ENCODE measurements around the gene MKNK2. TPM values are rescaled to one million over a fixed set of nuclear protein-coding genes. Genes with fewer than 3 reads are reported as not detected.

Gene MKNK2
- total RNA-seq, 1 experiment from 2014 or later = 135 TPM

DNA sequence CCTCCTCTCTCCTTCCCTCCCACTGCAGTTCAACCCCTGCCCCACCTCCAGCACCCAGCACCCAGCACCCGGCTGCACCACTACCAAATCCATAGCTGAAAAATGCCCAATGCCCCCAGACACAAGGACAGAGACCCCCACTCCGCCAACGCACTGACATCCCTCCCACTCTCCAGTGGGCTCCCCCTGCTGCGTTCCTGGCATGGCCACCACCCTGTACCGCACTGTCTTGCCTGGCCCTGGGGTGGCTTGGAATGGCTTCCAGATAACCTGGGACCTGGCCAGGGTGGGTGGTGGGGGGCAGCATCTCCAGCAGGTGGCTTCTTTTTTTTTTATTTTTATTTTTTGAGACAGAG is 5.8 kb upstream of the MKNK2 start:
- DNase-seq = no peak
- H3K36me3 ChIP-seq (replicated peaks; ENCODE audit: control insufficient read depth, insufficient read depth, low read length) = no peaks in the 10 kb centered on the region
- no peaks in the 10 kb centered on the region for H3K27me3 ChIP-seq (ENCODE audit: control insufficient read depth, insufficient read depth, low read length)
- no peak overlapping the region for H3K4me3 ChIP-seq (ENCODE audit: insufficient read depth, low read depth, low read length)

DNA sequence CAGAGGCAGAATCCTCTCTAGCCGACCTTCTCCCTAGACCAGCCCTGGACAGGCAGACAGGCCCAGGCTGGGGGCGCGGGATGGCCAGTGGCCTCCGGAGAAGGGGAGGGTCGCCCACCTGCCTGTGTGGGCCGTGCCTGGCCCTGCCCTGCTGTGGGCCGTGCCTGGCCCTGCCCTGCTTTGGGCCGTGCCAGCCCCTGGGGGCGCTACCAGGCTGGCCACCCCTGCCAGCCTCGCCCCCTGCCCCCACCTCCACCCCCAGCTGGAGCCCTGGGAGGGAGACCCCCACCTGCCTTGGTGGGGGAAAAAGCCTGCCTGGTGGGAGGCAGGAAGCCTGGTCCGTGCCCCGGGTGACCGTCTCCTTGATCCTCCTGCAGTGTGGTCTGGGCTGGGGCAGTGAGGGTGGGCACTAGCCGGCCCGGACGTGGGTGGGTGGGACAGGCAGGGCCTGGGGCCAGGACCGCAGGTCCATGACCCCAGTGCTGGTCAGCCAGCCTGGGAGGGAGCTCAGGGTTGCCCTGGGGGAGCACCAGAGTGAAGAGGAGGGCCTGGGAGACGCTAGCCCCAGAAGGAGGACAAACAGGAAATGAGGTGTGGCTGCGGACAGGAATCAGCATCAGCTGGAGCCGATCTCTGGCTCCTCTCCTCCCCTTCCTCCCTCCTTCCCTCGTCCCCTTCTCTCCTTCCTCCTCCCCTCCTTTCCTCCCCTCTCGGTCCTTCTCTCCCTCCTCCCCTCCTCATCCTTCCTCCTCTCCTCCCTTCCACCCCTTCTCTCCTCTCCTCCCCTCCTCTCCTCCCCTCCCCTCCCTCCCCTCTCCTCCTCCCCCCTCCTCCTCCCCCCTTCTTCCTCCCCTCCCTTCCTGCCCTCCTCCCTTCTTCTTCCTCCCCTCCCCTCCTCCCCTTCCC is 5.1 kb upstream of the MKNK2 start:
- peak overlapping the region; percentile 8; the same call in 1 of the 2 replicates for H3K4me3 ChIP-seq (ENCODE audit: insufficient read depth, low read depth, low read length)
- no peaks in the 10 kb centered on the region for H3K36me3 ChIP-seq (replicated peaks; ENCODE audit: control insufficient read depth, insufficient read depth, low read length)
- no peaks in the 10 kb centered on the region for H3K27me3 ChIP-seq (ENCODE audit: control insufficient read depth, insufficient read depth, low read length)
- DNase-seq = no peak

DNA sequence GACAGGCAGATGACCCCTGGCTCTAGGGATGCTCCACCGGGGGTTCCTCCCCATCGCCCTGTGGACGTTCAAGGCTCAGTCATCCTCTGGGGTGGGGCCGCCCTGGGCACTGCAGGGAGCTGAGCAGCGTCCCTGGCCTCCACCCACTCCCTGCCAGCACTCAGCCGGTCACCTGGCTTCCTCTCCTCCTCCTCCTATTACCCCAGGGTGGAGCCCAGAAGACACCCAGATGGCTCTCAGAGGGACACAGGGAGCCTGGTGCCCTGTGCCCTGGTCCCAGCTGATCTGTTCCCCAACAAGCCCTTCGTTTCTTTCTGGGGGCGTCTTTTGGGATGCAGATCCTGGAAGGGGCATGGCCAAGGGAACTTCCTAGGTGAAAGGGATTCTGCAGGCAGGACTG is 3.7 kb upstream of the MKNK2 start:
- Histone ChIP-seq H3K27me3 (ENCODE audit: control insufficient read depth, insufficient read depth, low read length) (no peaks in the 10 kb centered on the region), H3K4me3 (ENCODE audit: insufficient read depth, low read depth, low read length) (no peak overlapping the region), H3K36me3 (replicated peaks; ENCODE audit: control insufficient read depth, insufficient read depth, low read length) (no peaks in the 10 kb centered on the region)
- DNase-seq = no peak

DNA sequence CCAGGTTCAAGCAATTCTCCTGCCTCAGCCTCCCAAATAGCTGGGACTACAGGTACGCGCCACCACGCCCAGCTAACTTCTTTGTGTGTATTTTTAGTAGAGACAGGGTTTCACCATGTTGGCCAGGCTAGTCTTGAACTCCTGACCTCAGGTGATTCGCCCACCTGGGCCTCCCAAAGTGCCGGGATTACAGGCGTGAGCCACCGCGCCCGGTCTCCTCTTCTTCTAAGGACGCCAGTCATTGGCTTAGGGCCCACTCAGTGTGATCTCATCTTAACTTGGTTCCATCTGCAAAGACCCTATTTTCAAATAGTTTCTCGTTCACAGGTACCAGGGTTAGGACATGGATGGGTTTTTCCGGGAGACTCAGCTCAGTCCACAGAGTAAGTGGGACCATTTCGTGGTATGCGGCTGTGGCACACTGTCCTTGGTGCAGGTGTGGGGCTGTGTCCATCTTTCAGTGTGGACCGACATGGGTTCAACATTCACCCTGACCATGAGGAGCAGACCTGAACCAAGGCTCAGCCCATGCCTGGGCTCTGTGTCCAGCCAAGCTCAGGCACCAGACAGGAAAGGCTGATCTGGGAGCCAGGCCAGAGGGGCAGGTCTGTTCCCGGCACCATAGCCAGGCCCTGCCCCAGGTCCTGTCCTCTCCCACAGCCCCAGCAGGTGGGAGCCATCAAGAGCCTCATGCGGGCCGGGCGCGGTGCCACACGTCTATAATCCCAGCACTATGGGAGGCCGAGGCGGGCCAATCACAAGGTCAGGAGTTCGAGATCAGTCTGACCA is 2.8 kb upstream of the MKNK2 start:
- peak; percentile 23 for DNase-seq
- Histone ChIP-seq H3K36me3 (replicated peaks; ENCODE audit: control insufficient read depth, insufficient read depth, low read length) (no peaks in the 10 kb centered on the region; the same call in 1 of the 2 replicates), H3K4me3 (ENCODE audit: insufficient read depth, low read depth, low read length) (no peak overlapping the region), H3K27me3 (ENCODE audit: control insufficient read depth, insufficient read depth, low read length) (no peaks in the 10 kb centered on the region)

DNA sequence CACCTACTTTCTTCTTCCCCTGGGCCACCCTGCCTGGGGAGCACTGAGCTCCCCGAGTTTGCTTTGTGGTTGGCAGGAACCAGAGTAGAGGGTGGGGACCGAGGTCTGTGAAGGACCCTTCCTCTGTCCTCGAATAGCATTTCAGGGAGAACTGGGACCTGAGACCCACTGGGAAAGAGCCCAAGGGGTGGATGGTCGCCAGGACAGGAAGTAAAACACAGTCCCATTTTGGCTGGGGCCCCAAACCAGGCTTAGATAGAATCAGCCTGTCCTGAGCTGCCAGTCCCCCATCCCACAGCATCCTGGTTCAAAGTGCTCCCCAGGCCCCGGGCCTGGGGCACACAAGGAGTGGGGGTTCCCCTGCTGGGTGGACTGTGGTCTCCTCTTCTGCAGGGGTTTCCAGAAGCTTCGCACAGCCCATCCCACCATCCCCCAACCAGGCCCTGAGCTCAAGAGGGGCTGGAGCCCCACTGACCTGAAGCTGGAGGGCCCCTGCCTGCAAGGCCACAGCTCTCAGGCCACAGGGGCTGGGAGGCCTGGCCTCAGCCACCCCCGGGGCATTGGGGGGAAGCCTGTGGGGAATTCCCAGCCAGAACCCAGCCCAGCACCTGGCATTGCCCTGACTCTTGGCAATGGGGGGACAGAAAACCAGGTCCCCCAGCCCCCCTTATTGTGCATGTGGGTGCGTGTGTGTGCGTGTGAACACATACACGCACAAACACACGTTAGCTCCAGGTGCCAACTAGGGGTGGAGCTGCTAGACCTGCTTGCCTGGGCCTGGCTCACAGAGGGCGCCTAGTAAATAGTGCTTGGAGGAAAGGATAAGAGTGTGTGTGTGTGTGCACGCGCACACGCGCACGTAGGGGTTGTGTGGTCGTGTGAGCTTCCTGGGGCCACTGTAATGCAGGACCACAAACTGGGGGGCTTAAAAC is 995 bp upstream of the MKNK2 start:
- Histone ChIP-seq H3K36me3 (replicated peaks; ENCODE audit: control insufficient read depth, insufficient read depth, low read length) (no peaks in the 10 kb centered on the region; the same call in none of the 2 replicates), H3K4me3 (ENCODE audit: insufficient read depth, low read depth, low read length) (peak overlapping the region; percentile 50), H3K27me3 (ENCODE audit: control insufficient read depth, insufficient read depth, low read length) (no peaks in the 10 kb centered on the region)
- no peak for DNase-seq

DNA sequence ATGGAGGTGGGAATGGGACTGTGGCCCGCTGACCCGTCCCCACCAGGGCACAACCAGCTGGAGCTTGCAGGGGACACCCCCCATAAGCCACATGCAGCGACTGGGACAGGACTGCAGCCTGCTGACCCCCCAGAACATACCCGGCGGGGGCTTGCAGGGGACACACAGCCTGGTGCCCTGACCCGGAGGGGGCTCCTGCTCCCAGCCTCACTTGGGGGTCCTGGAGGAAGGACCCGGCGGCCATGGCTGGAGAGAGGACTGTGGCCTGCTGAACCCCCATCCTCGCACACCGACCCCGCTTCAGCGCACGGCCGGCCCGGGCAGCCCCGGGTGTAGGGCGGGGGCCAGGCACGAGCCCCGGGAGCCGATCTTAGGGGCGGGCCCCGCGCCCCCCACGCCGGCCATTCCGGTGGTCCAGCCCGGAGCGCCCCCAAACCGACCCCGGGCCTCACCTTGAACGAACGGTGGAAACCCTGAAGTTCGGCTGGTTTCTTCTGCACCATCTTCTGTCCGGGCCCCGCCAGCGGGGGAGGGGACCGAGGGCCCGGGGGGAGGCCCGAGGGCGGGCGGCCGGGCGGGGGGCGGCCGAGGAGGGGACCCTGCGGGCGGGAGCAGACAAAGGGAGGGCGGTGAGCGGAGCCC is 574 bp downstream of the MKNK2 start:
- peak overlapping the region; percentile 95 for H3K4me3 ChIP-seq (ENCODE audit: insufficient read depth, low read depth, low read length)
- no peaks in the 10 kb centered on the region; the same call in none of the 2 replicates for H3K36me3 ChIP-seq (replicated peaks; ENCODE audit: control insufficient read depth, insufficient read depth, low read length)
- no peaks in the 10 kb centered on the region for H3K27me3 ChIP-seq (ENCODE audit: control insufficient read depth, insufficient read depth, low read length)
- DNase-seq = no peak

DNA sequence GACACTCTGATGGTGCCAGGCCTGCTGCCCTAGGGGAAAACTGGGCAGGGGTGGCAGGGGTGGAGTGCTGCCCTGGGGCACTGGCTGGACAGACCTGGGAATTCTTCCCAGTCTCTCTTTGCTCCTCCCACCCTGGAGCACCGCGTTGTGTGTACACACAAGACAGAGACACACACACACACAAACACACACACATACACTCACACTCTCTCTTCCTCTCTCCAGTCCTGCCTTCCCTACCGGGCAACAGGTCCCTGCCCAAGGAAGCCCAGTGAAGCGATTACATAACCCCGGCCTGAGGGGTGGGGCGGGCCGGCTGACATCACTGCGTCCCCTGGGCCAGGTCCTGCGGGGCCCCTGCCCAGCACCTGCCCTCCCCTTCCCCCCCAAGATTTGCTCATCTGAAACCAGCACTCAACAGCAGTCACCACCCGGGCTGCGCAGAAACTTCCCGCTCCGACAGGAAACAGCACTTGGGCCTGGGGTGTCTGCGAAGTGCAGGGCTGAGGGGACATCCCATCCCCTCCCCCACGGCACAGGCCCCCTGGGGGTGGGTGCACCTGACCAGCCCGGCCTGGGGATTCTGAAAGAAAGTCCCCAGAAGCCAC is 1.2 kb downstream of the MKNK2 start:
- Histone ChIP-seq H3K4me3 (ENCODE audit: insufficient read depth, low read depth, low read length) (peak overlapping the region; percentile 95), H3K27me3 (ENCODE audit: control insufficient read depth, insufficient read depth, low read length) (no peaks in the 10 kb centered on the region), H3K36me3 (replicated peaks; ENCODE audit: control insufficient read depth, insufficient read depth, low read length) (no peaks in the 10 kb centered on the region; the same call in none of the 2 replicates)
- peak; percentile 88 for DNase-seq

DNA sequence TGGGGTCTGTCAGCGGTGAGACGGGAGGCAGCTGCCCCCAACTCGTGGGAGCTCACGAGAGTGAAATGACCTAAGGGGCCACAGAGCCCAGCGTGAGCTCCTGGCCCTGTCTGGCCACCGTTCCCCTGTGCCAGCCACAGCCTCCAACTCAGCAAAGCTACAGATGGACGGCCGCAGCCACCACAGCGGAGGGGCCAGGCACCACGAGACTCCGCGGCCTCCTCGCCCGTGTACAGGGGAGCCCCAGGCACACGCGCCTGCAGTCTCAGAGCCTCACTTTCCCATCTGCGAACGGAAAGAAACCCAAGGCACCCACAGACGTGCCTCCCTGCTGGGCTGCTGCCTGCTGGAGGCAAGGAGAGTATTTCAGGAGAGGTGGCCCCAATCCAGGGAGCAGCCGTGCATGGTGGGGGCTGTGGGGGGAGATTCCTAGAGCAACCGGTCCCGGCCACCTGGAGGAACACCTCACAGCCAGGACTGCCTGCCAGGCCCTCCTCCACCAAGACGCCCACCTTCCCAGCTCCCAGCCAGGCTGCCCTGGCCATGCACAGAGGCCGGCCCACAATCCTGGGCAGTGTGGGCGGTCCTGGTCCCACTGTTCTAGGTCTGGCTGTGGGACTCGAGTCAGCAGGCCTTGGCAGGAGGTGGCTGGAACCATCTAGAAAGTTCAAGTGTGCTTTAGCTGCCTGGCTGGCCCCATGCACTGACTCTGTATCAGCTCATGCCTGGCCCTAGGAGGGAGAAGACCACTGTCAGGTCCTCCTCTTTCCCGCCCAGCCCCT is 1.9 kb downstream of the MKNK2 start:
- Histone ChIP-seq H3K27me3 (ENCODE audit: control insufficient read depth, insufficient read depth, low read length) (no peaks in the 10 kb centered on the region), H3K36me3 (replicated peaks; ENCODE audit: control insufficient read depth, insufficient read depth, low read length) (no peaks in the 10 kb centered on the region; the same call in none of the 2 replicates), H3K4me3 (ENCODE audit: insufficient read depth, low read depth, low read length) (no peak overlapping the region)
- peak; percentile 68 for DNase-seq

DNA sequence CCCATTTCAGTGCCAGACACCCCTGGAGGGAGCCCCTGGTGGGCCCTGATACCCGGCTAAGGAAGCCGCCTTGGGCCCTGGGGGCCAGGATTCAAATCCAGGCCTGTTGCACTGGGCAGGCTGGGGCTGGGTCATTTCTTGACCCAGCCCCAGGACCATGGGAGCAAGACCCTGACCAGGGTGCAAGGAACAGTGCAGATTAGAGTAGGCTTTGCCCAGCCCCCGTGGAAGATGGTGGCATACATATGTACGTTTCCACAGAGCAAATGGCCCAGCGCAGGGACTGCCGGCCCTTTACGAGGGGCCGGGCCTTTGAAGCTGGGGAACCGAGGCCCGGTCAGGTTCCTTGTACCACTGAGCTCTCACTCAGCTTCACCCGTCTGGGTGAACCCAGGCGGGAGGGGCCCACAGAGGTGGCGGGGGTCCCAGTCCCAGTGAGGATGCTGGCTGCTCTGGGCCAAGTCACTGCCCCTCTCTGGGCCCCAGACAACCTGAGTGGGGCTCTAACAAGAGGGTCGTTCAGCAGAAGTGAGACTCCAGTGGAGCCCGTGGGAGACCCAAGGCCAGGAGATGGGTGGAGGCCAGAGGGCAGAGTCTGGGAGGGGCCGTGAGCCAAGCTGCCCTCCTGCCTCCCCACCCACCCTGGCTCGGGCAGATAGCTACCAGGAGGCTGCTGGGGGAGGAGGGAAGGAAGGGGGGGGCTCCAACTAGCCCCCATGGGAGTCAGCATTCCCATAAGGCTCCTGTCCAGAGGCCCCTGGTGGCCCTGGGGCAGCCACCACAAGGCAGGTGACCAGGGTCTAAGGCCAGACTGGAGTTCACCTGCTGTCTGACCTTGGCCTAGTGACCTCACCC is 2.7 kb downstream of the MKNK2 start:
- DNase-seq = peak; percentile 59
- H3K4me3 ChIP-seq (ENCODE audit: insufficient read depth, low read depth, low read length) = no peak overlapping the region
- H3K36me3 ChIP-seq (replicated peaks; ENCODE audit: control insufficient read depth, insufficient read depth, low read length) = peaks cover 2% of the 10 kb centered on the region
- no peaks in the 10 kb centered on the region for H3K27me3 ChIP-seq (ENCODE audit: control insufficient read depth, insufficient read depth, low read length)

DNA sequence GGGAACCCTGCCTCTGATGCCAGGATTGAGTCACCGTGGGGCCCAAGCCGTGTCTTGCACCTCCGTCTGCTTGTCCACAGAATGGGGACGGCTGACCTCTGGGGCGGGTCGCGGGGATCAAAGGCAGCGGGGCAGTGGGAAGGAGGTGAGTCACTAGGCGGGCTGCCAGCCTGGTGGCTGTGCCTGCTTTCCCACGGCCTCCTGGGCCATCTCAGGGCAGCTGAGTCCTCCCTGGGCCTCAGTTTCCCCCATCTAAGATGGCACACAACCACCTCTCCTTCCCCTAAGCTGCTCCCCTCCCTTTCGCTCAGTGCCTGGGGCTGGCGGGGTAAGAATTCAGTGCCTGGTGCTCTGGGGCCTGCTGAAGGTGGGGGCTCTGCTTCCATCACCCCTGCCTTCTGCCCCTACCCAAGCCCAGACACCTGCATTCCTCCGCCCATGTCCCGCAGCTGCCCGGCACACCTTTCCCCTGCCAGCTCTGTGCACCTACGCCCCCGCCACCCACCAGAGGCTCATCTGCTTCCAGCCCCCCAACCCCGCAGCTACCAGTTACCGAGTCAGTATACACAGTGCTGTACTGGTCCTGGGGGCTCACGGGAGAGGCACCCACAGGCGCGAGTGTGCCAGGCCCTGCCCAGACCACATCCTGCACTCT is 3.5 kb downstream of the MKNK2 start:
- H3K4me3 ChIP-seq (ENCODE audit: insufficient read depth, low read depth, low read length) = no peak overlapping the region
- H3K27me3 ChIP-seq (ENCODE audit: control insufficient read depth, insufficient read depth, low read length) = no peaks in the 10 kb centered on the region
- peak; percentile 54 for DNase-seq
- peaks cover 4% of the 10 kb centered on the region for H3K36me3 ChIP-seq (replicated peaks; ENCODE audit: control insufficient read depth, insufficient read depth, low read length)

DNA sequence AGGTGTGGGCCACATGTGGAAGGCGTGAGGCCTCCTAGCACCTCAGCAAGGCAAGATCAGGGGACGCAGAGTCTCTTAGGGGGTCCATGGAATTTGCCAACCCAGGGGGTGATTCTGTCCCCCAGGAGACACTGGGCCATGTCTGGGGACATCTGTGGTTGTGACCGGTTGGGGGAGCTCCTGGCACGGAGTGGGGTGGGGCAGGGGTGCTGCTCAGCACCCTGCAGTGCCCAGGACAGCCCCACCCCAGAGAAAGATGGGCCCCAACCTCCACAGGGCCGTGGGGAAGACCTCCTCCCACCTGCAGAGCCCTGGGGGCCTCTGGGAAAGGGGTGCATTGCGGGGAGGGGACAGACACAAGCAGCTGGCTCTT is 4.0 kb downstream of the MKNK2 start:
- Histone ChIP-seq H3K36me3 (replicated peaks; ENCODE audit: control insufficient read depth, insufficient read depth, low read length) (peaks cover 4% of the 10 kb centered on the region), H3K27me3 (ENCODE audit: control insufficient read depth, insufficient read depth, low read length) (no peaks in the 10 kb centered on the region), H3K4me3 (ENCODE audit: insufficient read depth, low read depth, low read length) (no peak overlapping the region)
- DNase-seq = no peak

Data from H7 (cell line).